Fibroblast of skin of back (primary cell): ENCODE results near the gene TPM4.

Experiments used
- DNase-seq: peaks from one replicate; pipeline ENCODE4 v3.0.0-alpha.2; 2013

Gene TPM4

GRCh38 chr19:16041991-16042386 lies 34.3 kb upstream of the TPM4 start:
- no peak for DNase-seq

- peak; percentile 43 for DNase-seq
Observed at GRCh38 chr19:16042533-16043085, 33.7 kb upstream of the TPM4 start.

- no peak for DNase-seq
Observed at GRCh38 chr19:16043156-16043757, 33.0 kb upstream of the TPM4 start.

- no peak for DNase-seq
Observed at GRCh38 chr19:16044746-16045145, 31.5 kb upstream of the TPM4 start.

GRCh38 chr19:16045171-16045570 lies 31.1 kb upstream of the TPM4 start:
- DNase-seq, result no peak

- no peak for DNase-seq
Observed at GRCh38 chr19:16045893-16046292, 30.4 kb upstream of the TPM4 start.

GRCh38 chr19:16048583-16048982 lies 27.7 kb upstream of the TPM4 start:
- DNase-seq, result no peak

- peak; percentile 39 for DNase-seq
Observed at GRCh38 chr19:16051254-16052025, 24.9 kb upstream of the TPM4 start.

GRCh38 chr19:16052353-16052752 lies 23.9 kb upstream of the TPM4 start:
- DNase-seq, result no peak

GRCh38 chr19:16057062-16057461 lies 19.2 kb upstream of the TPM4 start:
- DNase-seq, result no peak

- DNase-seq, result no peak
Observed at GRCh38 chr19:16060294-16060693, 16.0 kb upstream of the TPM4 start.

GRCh38 chr19:16061943-16062342 lies 14.4 kb upstream of the TPM4 start:
- DNase-seq, result no peak

- DNase-seq, result no peak
Observed at GRCh38 chr19:16062789-16063188, 13.5 kb upstream of the TPM4 start.

- no peak for DNase-seq
Observed at GRCh38 chr19:16064209-16064889, 11.9 kb upstream of the TPM4 start.

GRCh38 chr19:16066611-16067104 lies 9.6 kb upstream of the TPM4 start:
- DNase-seq, result peak; percentile 91

GRCh38 chr19:16067205-16067938 lies 8.9 kb upstream of the TPM4 start:
- DNase-seq, result peak; percentile 93

- DNase-seq, result no peak
Observed at GRCh38 chr19:16068696-16069259, 7.5 kb upstream of the TPM4 start.

GRCh38 chr19:16069813-16070365 lies 6.4 kb upstream of the TPM4 start:
- no peak for DNase-seq

GRCh38 chr19:16070366-16070990 lies 5.8 kb upstream of the TPM4 start:
- no peak for DNase-seq

- no peak for DNase-seq
Observed at GRCh38 chr19:16071072-16071691, 5.1 kb upstream of the TPM4 start.

- no peak for DNase-seq
Observed at GRCh38 chr19:16073481-16073880, 2.8 kb upstream of the TPM4 start.
